ENCODE data around the gene SLC36A1.
"Not testable (repeated sequence)": the region's sequence is repeated elsewhere in the genome, so short reads cannot be mapped to it uniquely, and the experiment has no call there.

SLC36A1 gene

GRCh38 chr5:151491062-151491461 is 43.7 kb downstream of the SLC36A1 start:
- FAIRE-seq = no peak

DNA sequence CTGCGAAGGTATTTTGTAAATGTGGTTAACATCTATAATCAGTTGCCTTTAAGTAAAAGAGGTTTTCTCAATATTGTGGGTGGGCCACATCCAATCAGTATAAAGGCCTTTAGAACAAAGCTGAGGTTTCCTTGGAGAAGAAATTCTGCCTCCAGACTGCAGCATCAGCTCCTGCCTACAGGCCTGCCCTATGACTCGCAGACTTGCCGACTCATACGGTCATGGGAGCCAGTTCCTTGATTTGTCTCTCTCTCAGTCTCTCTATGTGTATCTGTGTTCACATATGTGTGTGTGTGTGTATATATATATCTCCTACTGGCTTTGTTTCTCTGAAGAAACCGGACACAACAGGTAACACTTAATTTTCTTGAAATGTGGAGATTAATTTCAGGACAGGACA is 45.3 kb downstream of the SLC36A1 start:
- FAIRE-seq = no peak

DNA sequence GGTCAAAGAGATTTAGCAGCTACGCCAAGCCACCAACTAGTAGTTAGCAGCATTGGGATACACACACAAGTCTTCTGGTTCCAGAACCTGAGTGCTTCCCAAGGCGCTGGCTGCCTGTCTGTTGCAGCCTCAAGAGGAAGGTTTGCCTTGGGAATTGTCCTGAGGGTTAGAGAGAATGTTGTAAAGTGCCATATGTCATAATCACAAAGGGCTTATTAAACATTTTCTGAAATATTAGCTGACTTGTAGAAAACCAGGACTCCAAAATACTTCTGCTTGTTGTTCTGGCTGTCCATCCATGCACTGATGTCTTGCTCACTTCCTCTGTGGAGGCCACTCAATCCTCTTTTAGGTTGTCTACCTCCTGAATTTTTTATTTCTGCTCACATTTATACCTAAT is 46.3 kb downstream of the SLC36A1 start:
- FAIRE-seq = no peak

DNA sequence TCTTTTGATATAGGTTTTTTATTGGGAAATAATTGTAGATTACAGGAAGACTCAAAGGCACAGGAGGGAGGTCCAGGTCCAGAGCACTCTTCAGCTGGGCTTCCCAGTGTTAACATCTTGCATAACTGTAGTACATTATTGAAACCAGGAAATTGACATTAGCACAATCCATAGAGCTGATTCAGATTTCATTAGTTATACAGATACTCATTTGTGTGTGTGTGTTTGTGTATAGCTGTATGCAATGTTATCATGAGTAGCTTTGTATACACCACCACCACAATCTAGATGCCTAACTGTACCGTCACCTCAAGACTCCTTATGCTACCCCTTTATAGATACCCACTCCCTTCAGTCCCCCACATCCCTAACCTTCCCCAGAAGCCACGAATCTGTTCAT is 47.9 kb downstream of the SLC36A1 start:
- no peak for FAIRE-seq

DNA sequence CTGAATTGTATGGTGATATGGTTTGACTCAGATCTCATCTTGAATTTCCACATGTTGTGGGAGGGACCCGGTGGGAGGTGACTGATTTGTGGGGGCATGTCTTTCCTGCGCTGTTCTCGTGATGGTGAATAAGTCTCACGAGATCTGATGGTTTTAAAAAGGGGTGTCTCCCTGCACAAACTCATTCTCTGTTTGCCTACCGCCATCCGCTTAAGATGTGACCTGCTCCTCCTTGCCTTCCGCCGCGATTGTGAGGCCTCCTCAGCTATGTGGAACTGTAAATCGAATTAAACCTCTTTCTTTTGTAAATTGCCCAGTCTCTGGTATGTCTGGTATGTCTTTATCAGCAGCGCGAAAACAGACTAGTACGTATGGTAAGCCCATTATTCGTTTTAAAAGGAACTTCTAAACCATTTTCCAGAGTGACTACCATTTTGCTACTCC is 48.7 kb downstream of the SLC36A1 start:
- FAIRE-seq = no peak

- no peak for FAIRE-seq
Measured at GRCh38 chr5:151497391-151498002, 50.1 kb downstream of the SLC36A1 start.

- no peak for FAIRE-seq
Measured at GRCh38 chr5:151498395-151499155, 51.2 kb downstream of the SLC36A1 start.

- FAIRE-seq = no peak
Measured at GRCh38 chr5:151499501-151500035, 52.2 kb downstream of the SLC36A1 start.

- FAIRE-seq = no peak
Measured at GRCh38 chr5:151504006-151504405, 56.6 kb downstream of the SLC36A1 start.

GRCh38 chr5:151508308-151508707 is 60.9 kb downstream of the SLC36A1 start:
- not testable (repeated sequence) for FAIRE-seq

DNA sequence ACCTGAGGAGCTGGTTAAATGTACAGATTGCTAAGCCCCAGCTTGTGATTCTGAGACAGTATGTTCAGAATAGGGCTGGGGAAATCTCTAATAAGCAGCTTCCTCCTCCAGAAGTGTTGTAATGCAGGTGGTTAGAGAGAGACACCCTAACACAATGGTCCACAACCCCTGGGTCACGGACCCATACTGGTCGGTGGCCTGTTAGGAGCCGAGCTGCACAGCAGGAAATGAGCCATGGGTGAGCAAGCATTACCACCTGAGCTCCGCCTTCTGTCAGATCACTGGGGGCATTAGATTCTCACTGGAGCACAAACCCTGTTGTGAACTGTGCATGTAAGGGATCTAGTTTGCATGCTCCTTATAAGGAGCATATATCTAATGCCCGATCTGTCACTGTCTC is 61.8 kb downstream of the SLC36A1 start:
- FAIRE-seq = no peak

DNA sequence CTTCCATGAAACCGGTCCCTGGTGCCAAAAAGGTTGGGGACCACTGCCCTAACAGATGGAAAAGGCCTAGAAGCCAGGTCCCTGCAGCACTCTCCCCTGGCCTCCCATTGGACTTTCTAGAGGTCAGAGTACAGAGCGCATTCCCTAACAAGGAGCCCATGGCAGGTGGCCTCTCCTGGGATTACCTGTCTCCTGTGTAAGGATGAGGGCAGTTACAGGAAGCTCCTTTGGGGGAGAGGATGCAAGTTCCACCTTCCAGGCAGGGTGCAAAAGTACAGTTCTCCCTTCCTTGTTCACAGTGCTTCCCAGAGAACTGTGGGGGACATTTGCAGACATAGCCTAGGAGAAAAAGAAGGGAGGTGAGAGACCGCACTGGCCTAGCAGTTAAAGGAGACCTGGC is 62.4 kb downstream of the SLC36A1 start:
- FAIRE-seq = no peak

DNA sequence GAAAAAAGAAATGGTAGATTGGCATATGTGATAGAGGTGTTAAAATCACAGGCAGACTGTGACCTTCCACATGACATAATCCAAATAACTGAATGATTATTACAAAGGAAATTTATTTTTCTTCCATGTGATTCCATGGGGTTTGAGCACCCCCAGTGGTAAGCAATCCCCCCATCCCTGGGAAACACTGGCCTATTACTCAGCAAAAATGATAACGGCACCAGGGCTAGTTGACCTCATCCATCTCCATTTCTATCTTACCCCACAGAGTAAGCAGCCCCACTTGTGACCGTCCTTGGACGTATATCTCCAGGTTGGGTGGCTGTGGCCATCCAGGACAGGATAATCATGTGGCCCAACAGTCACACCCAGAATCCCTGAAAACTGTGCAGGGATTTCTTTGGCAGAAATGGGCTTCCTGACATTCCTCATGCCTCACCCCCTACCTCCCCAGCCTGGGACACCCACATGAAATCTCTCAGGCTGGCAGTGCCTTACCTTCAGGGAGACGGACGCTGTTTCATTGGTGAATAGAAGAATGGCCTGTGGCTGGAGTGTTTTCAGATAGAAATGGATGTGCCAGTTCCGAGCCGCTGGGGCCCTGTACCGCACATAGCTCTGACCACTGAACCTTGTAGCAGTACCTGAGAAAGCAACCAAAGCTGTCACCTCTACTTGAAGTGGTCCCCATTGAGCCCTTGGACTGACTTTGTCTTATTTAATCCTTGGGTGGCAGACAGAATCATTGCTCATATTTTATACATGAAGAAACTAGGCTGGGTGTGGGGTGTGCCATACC is 69.9 kb downstream of the SLC36A1 start:
- FAIRE-seq = no peak

DNA sequence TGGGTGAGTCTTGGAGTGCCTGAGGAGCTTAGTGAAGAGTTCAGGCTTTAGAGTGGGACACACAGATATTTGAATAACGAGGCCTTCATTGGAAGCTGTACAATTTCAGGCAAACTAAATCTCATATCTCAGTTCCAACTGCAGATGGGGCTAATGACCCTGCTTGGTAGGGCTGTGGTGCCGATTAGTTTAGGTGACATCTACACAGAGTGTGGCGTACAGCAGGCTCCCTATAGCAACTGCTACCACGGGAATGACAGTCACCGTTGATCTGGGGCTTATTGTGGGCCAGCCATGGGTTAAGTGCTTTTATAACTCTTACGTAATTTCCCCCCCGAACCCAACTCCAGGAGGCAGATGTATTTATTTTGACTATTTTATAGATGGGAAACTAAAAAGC is 72.9 kb downstream of the SLC36A1 start:
- no peak for FAIRE-seq

DNA sequence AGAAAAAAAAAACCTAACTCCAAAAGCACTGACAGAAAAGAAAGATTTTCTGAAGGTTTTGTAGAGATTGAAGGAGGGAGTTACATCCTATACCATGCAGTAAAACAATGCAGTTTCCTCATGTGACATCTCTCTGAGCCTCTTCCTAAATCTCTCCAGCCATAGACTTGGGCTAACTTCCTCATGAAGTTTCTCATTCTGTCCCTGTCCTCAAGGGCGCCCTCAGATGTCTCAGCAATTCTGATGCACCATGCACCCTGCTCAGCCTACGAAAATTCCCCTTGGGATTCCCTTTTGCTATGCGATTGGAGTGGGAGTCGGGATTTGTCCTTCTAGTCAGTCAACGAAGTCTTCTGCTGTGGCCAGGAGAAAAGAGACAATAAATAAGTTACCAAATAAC is 74.8 kb downstream of the SLC36A1 start:
- FAIRE-seq = no peak

DNA sequence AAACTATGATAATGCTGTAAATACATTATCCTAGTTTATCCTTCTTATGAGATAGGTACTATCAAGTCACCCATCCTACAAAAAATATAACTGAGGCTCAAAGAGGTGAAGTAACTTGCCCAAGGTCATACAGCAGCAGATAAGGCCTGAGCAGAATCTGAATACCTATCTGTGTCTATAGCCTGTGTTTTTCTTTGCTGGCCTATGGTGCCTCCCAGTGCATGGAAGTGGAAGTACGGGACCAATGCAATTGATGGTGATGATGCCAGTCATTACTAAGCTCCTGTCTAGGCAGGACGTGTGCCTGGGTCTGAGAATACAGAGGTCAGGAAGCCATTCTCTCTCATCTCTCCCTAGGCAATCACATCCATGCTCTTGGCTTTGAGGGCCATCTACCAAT is 75.9 kb downstream of the SLC36A1 start:
- FAIRE-seq = no peak

GRCh38 chr5:151528153-151528552 is 80.8 kb downstream of the SLC36A1 start:
- FAIRE-seq = no peak

DNA sequence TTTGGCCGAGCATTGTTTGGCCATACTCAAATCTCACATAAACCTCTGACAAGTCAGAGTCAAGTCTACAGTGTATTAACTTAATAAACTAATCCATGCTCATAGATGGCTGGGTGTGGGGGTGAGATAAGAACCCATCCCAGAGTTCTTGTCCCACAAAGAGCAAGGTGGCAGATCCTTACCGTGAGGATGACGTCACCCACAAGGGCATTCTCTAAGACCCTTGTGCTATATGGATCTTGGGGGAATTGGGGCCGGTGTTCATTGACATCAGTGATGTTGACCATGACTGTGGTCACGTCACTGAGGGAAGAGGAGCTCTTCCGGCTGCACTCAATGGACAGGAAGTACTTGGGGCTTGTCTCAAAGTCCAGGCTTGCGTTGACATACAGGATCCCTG is 81.6 kb downstream of the SLC36A1 start:
- FAIRE-seq = no peak

DNA sequence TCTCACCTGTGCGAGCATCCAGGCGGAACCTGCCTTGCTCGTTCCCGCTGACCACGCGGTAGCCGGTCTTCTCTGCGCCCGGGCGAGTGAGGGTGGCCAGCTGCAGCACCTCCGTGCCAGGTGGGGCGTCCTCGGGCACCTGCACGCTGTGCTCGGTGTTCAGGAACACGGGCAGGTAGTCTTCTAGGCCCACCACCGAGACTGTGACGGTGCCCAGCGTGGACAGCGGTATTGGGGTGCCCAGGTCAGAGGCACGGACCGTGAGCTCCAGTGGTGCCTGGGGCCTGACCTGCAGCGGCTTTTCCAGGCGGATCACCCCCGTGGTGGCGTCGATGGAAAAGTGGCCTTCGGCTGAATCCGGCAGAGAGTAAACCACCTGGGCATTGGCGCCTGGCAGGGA is 84.2 kb downstream of the SLC36A1 start:
- no peak for FAIRE-seq

- no peak for FAIRE-seq
Measured at GRCh38 chr5:151532416-151532815, 85.0 kb downstream of the SLC36A1 start.

GRCh38 chr5:151534350-151534749 is 86.9 kb downstream of the SLC36A1 start:
- FAIRE-seq = no peak

GRCh38 chr5:151537044-151537443 is 89.6 kb downstream of the SLC36A1 start:
- no peak for FAIRE-seq

DNA sequence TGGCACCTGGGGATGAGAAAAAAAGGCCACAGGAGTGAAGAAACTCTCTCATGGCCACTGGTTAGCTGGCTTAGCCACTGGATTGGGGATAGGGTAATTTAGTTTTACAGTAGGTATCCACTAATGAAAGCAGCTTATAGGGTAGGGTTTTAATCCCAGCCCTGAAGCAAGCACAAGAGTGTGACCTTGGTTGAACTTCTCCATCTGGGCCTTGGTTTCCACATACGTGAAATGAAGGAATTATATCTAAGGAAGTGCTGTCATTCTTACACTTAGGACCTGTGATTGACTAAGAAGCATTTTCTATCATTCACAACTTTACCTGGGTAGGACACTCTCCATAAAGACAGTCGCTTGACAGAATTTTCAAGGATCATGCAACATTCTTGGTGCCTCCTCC is 94.2 kb downstream of the SLC36A1 start:
- FAIRE-seq = no peak
